Neural cell (in vitro differentiated cells): ENCODE measurements around the gene SUPT3H.

Experiments
- EP300 ChIP-seq: fragments of 450-650 bp; conservative IDR thresholded peaks from 2 replicates; pipeline ENCODE4 v1.6.1; 2014; ENCODE audit warnings: antibody characterized with exemption, mild to moderate bottlenecking, moderate library complexity; ENCODE audit not compliant: poor library complexity, severe bottlenecking
- EZH2 ChIP-seq: fragments of 200-600, 300-800 bp; shearing (Covaris generic), sonication (generic); IDR thresholded peaks from 2 replicates; pipeline ENCODE4 v1.6.1; 2014; ENCODE audit warnings: antibody characterized with exemption, low read length, borderline replicate concordance, mild to moderate bottlenecking; ENCODE audit not compliant: insufficient read depth, poor library complexity, severe bottlenecking
- POLR2AphosphoS5 ChIP-seq: IDR thresholded peaks from 2 replicates; pipeline ENCODE4 v1.6.1; 2012
- RAD21 ChIP-seq: fragments of 450-650 bp; conservative IDR thresholded peaks from 2 replicates; pipeline ENCODE4 v1.6.1; 2014; ENCODE audit warnings: antibody characterized with exemption, mild to moderate bottlenecking, moderate library complexity
- SMC3 ChIP-seq: fragments of 450-650 bp; conservative IDR thresholded peaks from 2 replicates; pipeline ENCODE4 v1.6.1; 2014; ENCODE audit warnings: antibody characterized with exemption, mild to moderate bottlenecking, moderate library complexity; ENCODE audit not compliant: poor library complexity
- TAF1 ChIP-seq: IDR thresholded peaks from 2 replicates; pipeline ENCODE4 v1.6.1; 2012; ENCODE audit warnings: low read depth
- TF ChIP-seq, protein P1 (sequence below): fragments of 450-650 bp; IDR thresholded peaks from 2 replicates; pipeline ENCODE4 v1.5.1; 2014; ENCODE audit warnings: antibody characterized with exemption, mild to moderate bottlenecking, moderate library complexity; ENCODE audit not compliant: poor library complexity, severe bottlenecking
- TF ChIP-seq, protein P2 (sequence below): IDR thresholded peaks from 2 replicates; pipeline ENCODE4 v1.6.1; 2012; ENCODE audit warnings: borderline replicate concordance

DNA sequence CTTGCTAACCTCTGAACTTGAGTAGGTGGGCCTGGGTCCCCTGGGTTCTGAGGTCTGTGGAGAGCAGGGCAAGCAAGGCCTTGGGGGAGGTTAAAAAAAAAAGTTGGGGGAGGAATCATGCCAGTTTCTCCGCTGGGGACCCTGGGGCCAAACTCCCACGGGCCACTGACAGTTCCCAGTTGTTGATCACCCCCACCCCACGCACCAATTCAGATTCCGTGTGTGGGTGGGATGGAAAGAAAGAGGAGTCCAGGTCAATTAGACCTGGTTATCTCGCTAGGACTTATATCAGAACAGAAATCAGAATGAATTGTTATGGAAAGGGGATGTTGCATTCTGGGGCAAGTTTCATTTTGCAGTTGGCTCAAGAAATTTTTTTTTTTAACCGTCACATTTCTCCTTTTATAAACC is 46.7 kb upstream of the SUPT3H start:
- TF ChIP-seq EP300 (no peak), TAF1 (no peak), EZH2 (no peak), POLR2AphosphoS5 (no peak), SMC3 (no peak), RAD21 (no peak)
- TF ChIP-seq, protein P1, sequence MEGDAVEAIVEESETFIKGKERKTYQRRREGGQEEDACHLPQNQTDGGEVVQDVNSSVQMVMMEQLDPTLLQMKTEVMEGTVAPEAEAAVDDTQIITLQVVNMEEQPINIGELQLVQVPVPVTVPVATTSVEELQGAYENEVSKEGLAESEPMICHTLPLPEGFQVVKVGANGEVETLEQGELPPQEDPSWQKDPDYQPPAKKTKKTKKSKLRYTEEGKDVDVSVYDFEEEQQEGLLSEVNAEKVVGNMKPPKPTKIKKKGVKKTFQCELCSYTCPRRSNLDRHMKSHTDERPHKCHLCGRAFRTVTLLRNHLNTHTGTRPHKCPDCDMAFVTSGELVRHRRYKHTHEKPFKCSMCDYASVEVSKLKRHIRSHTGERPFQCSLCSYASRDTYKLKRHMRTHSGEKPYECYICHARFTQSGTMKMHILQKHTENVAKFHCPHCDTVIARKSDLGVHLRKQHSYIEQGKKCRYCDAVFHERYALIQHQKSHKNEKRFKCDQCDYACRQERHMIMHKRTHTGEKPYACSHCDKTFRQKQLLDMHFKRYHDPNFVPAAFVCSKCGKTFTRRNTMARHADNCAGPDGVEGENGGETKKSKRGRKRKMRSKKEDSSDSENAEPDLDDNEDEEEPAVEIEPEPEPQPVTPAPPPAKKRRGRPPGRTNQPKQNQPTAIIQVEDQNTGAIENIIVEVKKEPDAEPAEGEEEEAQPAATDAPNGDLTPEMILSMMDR = no peak
- TF ChIP-seq, protein P2, sequence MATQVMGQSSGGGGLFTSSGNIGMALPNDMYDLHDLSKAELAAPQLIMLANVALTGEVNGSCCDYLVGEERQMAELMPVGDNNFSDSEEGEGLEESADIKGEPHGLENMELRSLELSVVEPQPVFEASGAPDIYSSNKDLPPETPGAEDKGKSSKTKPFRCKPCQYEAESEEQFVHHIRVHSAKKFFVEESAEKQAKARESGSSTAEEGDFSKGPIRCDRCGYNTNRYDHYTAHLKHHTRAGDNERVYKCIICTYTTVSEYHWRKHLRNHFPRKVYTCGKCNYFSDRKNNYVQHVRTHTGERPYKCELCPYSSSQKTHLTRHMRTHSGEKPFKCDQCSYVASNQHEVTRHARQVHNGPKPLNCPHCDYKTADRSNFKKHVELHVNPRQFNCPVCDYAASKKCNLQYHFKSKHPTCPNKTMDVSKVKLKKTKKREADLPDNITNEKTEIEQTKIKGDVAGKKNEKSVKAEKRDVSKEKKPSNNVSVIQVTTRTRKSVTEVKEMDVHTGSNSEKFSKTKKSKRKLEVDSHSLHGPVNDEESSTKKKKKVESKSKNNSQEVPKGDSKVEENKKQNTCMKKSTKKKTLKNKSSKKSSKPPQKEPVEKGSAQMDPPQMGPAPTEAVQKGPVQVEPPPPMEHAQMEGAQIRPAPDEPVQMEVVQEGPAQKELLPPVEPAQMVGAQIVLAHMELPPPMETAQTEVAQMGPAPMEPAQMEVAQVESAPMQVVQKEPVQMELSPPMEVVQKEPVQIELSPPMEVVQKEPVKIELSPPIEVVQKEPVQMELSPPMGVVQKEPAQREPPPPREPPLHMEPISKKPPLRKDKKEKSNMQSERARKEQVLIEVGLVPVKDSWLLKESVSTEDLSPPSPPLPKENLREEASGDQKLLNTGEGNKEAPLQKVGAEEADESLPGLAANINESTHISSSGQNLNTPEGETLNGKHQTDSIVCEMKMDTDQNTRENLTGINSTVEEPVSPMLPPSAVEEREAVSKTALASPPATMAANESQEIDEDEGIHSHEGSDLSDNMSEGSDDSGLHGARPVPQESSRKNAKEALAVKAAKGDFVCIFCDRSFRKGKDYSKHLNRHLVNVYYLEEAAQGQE = no peak
